CD4-positive, alpha-beta T cell treated with Interleukin-10 for 1 hour (primary cell): ENCODE results near the gene HLCS.

Source experiments
- DNase-seq: peaks from one replicate; pipeline ENCODE4 v3.0.0-alpha.2; 2020

The HLCS gene

DNA sequence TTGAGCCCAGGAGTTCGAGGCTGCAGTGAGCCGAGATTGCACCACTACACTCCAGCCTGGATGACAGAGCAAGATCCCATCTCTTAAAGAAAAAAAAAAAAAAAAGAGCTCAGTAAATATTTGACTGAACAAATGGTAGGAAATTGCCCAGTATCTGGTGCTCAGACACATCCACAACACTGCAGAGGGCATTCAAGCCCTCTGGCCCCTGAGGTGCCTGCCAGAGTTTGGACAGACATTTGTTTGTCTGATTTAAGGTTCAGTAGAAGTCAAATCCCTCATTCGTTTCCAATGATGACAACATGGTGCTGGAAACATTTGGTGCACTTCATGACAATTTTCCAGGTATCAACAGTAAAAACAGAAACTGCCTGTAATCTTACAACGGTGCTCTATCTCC is 86.6 kb downstream of the HLCS start:
- no peak for DNase-seq

GRCh38 chr21:36877741-36878140 is 88.7 kb downstream of the HLCS start:
- no peak for DNase-seq

GRCh38 chr21:36874665-36875064 is 91.8 kb downstream of the HLCS start:
- DNase-seq = no peak

DNA sequence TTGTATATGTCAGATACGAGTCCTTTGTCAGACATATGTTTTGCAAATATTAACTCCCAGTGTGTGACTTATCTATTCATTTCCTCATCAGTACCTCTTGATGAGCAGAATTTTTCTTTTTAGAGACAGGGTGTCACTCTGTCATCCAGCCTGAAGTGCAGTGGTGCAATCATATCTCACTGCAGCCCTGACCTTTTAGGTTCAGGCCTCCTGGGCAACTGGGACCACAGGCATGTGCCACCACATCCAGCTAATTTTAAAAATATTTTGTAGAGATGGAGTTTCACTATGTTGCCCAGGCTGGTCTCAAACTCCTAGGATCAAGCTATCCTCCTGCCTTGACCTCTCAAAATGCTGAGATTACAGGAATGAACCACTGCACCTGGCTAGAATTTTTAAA is 93.0 kb downstream of the HLCS start:
- DNase-seq = no peak

DNA sequence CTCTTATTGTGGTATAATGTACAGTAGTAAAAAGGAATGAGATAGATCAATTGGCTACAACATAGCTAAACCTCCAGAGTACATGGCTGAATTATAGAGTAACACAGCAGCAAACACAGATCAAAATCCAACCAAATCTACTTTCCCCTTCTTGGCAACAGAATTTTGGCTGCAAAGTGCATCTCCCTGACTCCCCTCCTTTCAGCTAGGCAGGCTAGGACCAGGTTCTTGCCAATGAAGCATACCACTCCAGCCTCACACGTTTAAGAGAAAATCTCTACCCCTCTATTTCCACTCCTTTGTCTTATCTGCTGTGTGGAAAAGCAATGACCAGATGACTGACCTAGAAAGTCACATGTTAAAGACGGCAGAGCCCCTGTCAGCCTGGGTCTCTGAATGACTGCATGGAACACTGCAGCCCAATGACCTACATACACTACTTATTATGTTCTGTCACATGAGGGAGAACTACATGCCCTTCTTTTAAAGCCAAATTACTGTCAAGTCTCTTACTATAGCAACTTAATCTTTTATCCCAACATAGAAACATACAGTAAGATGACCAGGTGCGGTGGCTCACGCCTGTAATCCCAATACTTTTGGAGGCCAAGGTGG is 99.1 kb downstream of the HLCS start:
- DNase-seq = no peak

DNA sequence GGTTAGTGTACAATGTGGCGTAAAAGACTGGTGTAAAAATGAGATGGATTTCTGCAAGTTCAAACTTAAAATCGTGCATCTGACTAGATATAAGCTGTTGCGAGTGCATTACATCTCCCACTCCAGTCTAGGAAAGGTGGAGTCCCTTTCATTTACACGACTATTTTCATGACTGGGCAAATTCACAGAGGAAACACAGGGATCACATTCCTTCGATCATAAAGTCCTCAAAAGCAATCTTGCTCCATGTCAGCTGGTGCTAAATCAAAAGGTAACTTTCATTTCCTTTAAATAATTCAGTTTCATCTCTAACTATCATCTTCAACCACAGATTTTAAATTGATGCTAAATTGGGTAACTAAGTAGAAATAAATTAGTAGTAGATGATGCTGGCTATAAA is 100.0 kb downstream of the HLCS start:
- DNase-seq = no peak

- DNase-seq = no peak
Measured at GRCh38 chr21:36864974-36865373, 101.5 kb downstream of the HLCS start.

DNA sequence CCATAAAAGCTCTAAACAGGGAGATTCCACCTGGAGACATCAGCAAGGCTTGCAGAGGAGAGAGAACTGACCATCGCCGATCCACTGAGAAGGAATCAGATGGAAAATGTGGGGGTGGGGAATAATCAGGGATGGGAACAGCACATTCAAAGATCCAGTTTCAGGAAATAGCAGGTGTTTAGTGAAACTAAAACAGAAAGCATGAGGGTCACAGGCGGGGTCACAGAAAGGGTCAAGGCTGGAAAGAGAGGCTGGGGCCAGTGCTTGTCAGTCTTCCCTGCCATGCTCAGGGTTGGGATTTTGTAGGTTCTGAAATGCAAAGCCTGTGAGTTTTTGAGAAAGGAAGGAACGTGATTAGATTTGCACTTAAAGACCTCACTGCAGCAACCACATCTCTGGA is 103.2 kb downstream of the HLCS start:
- no peak for DNase-seq

DNA sequence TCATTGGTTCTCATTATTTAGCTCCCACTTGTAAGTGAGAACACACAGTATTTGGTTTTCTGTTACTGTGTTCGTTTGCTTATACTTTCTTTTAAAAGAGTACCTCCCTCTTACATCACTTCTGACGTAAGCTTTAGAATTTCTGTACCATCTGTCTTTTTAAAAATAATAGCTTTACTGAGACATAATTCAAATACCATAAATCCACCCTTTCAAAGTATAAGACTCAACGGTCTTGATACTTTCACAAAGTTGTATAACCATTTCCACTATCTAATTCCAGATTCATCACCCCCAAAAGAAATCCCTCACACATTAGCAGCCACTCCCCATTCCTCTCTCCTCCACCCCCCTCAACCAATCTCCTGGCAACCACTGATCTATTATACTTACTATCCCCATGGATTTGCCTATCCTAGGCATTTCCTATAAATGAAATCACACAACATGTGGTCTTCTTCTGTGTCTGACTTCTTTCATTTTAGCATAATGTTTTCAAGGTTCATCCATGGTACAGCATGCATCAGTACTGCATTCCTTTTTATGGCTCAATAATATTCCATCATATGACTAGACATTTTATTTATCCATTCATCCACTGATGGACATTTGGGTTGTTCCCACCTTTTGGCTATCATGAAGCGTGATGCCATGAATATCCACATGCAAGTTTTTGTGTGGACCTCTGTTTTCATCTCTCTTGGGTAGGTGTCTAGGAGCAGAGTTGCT is 104.7 kb downstream of the HLCS start:
- no peak for DNase-seq

DNA sequence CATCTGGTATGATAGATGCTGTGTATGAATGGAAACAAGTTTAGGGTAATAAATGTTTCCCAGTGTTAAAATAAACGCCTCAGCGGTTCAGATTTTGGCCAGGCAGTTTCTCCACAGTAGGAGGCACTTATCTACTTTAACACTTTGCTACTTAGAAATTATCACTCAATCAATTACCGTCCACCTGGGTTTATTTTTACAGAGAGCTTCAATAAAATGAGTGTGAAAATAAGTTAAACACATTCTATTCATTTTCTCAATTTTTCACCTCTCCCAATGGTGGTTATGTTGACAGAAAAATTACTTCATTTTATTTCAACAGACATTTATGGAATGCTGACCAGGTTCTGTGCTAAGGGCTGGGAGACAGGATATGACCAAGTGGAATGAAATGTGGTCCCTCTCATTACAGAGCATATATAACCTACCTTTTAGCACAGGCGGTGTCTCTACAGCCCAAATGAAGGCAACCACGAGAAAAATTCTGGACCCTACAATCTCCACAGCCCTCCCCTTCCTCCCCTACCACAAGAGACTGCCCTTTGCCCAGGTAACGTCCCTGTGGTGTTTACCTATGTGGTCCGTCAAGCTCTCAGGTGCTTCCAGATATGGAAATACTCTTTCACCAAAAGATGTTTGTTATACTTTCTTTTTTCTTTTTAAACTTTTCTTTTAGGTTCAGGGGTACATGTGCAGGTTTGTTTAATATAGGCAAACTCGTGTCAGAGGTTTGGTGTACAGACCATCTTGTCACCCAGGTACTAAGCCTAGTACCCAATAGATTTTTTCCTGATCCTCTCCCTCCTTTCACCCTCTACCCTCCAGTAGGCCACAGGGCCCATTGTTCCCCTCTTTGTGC is 105.5 kb downstream of the HLCS start:
- DNase-seq = no peak

- peak; percentile 57 for DNase-seq
Measured at GRCh38 chr21:36859744-36860501, 106.5 kb downstream of the HLCS start.

DNA sequence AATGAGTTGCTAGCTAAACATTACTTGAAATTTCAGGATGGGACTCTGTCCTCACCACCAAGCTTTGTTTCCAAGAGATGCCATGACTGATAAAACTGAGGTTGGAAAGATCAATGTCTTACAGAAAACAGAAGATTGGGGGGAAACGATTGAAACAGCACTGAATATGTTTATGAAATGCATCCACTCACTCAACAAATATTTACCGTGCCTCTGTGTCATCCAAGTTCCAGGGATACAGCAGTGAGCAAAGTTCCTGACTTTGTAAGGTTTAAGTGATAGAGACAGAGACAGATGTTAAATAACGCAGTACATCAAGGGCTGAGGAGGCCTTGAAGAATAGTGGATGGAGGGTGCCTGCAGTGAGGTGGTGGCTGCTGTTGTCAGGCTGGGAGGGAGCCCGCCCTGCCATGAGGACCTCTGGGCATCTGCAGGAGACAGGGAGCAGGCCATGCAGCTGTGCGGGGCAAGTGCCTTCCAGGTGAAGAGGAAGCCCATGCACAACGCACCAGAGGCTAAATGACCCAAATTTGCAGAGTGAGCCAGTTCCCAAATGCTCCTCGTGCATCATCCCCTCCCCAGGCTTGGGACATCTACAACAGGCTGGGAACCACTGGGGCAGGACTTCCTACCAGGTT is 108.0 kb downstream of the HLCS start:
- DNase-seq = no peak

DNA sequence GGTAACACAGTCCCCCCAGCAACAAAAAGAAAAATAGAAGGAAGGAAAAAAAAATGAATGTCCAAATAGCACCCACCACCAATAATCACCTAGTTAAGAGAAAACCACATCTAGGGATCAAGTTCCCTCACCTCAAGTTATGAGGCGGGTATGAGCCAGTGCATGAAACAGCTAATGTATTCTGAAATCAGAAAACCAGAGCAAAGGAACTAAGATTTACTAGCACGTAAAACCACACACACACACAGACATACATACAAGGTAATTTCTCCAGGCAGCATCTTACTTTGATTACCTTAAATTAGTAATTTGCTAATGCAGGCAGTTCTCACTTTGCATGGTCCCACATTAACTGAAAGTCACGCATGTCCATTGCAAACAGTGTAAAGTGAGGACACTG is 109.8 kb downstream of the HLCS start:
- DNase-seq = no peak

DNA sequence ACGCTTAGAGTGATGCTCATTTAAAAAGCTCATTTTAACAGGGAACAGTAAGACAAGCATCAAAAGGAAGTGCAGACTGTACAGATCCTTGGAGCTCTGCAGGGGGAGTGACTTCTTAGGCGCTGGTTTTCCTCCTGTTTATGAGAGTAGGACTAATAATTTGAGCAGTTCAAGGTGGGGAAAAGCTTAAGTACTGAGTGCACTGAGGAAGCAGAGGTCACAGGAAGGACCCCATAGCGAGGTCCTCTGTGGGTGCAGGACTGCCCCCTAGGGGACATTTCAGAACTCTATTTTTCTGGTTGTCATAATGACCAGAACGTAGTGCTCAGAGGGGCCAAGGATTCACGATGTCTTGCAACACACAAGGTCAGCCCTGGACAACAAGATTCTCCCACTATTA is 112.1 kb downstream of the HLCS start:
- peak; percentile 2 for DNase-seq

GRCh38 chr21:36852864-36853263 is 113.6 kb downstream of the HLCS start:
- DNase-seq = no peak

DNA sequence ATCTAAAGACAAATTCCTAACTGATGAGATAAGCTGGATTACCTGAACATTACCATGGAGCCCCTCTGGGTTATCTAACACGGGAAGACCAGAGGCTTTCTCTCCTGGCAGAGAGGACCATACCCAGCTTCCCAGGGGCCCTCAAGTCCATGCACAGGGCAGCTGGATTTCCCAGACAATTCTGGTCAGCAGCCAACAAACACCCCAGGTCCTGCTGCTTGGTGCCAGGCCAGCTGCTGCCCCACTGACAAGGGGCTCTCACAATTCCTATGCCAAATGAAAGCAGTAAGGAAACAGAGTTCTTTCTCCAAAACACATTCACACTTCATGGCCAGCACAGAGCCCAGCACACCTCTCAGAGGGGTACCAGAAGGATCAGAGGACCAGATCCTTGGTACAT is 114.2 kb downstream of the HLCS start:
- DNase-seq = no peak

GRCh38 chr21:36851121-36851520 is 115.3 kb downstream of the HLCS start:
- no peak for DNase-seq

GRCh38 chr21:36850372-36850771 is 116.1 kb downstream of the HLCS start:
- DNase-seq = no peak

- DNase-seq = no peak
Measured at GRCh38 chr21:36849461-36850105, 116.9 kb downstream of the HLCS start.

- DNase-seq = no peak
Measured at GRCh38 chr21:36848730-36849274, 117.7 kb downstream of the HLCS start.

DNA sequence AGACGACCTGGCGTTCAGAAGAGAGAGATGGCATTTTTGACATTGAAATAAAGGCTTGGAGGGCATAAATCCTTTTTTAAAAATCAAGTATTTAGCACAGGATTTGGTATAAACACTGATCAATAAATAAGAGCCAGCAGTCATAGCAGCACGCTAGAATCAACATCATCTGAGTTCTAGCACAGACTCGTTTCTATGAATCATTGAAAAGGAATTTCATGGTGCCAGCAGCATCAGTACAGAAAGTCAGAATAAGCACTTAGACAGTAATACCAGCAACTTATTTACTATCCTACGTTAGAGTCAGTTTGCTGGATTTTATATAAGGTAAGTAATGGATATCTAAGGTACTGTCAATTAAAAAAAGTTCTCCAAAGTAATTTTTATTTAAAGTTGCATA is 119.3 kb downstream of the HLCS start:
- DNase-seq = no peak

DNA sequence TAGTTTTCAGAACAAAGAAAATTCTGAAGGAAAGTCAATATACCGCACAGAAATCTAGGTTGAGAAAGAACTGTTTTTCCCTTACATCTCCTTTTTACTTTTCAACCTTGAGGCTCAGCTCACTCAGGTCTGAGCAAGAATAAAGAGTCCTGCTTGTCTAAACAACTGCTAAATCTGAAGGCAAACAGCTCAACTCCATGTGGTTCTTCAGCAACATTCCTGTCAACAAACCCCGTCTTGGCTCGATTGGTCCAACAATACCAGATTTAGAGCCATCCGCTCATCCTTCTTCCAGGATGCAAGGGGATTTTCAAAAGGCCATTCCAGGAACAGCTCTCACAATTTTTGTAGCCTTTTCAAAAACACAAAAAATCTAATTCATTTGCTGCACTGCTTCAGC is 119.8 kb downstream of the HLCS start:
- DNase-seq = no peak
